Left hindlimb (tissue), 1 donor: Measurements from ENCODE around the gene TXNDC15.
"Not testable (repeated sequence)": the region's sequence is repeated elsewhere in the genome, so short reads cannot be mapped to it uniquely, and the experiment has no call there.

Source experiments
- DNase-seq: peaks from one replicate; pipeline ENCODE4 v3.0.0-alpha.2; 2018

TXNDC15 gene, protein sequence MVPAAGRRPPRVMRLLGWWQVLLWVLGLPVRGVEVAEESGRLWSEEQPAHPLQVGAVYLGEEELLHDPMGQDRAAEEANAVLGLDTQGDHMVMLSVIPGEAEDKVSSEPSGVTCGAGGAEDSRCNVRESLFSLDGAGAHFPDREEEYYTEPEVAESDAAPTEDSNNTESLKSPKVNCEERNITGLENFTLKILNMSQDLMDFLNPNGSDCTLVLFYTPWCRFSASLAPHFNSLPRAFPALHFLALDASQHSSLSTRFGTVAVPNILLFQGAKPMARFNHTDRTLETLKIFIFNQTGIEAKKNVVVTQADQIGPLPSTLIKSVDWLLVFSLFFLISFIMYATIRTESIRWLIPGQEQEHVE

DNA sequence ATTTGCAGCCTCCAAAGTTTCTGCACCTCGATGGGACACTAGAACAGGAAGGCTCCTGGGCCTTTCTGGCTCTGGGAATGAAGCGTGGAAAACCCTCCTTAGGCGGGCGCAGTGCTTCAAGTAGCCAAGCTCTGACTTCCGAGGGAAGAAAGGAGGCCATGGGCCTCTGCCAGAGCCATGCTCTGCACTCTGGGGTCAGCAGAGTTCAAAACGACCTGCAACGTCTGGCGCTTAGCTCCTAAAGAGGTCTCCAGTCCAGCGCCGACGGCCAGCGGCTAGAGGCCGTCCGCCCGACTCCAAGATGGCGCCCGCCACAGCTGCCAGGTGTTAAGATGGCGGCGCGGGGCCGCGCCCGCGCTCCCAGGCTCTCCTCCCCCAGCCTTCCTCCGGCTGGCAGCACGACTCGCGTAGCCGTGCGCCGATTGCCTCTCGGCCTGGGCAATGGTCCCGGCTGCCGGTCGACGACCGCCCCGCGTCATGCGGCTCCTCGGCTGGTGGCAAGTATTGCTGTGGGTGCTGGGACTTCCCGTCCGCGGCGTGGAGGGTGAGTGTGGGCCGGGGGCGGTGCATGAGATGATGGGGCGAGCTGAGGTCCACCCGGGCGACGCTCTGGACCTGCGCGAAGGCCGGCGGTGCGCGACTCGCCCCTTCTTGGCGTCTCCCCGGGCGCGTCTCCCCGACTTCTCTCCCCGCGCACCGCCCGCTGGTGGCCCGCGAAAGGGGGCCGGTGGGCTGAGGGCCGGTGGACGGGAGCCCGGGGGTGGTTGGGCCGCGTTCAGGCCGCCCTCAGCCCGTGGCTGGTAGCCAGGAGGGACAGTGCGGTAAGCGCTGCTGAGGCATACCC, at the start of gene TXNDC15:
TSS of gene TXNDC15 (plus strand) at position 385 of the 844 bp plus-strand sequence. CDS start at position 442, 57 bp downstream.
- peak; percentile 91 for DNase-seq

DNA sequence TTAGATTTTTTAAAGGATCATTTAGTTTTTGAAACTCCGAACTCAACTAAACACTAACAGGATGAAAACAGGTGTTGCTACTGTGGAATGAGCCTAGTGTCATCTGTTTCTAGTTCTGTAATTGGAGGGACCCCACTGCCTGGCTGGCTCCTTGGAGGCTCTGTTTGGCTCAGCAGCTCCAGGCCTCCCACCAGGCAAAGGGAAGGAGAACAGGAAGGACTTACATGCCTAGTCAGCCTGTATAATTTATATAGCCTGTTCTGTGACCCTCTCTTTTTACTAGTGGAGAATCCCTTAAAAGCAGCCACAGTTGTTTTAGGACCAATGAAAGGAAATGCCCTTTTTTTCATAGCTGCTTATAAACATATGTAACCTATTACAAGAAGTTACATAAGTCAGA, 49.5 kb upstream of the TXNDC15 start:
- DNase-seq: no peak

DNA sequence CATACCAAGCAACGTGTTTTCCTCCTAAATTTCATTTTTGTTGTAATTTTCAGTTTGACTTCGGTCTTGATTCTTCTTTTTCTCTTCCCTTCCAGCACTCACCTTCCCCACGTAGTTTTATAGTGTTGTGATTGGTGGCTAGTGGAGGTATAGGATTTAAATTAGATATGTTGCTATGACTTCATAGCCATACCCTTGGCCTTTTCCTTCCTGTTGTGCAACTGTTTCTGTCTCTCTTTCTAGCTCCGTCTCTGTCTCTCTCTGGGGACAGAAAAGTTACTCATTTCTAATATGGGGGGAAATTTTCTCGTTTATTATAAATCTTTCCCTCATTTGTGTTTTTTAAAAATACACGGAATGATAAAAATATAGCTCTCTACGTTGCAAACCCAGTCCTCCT, 49.0 kb upstream of the TXNDC15 start:
- DNase-seq: no peak

DNA sequence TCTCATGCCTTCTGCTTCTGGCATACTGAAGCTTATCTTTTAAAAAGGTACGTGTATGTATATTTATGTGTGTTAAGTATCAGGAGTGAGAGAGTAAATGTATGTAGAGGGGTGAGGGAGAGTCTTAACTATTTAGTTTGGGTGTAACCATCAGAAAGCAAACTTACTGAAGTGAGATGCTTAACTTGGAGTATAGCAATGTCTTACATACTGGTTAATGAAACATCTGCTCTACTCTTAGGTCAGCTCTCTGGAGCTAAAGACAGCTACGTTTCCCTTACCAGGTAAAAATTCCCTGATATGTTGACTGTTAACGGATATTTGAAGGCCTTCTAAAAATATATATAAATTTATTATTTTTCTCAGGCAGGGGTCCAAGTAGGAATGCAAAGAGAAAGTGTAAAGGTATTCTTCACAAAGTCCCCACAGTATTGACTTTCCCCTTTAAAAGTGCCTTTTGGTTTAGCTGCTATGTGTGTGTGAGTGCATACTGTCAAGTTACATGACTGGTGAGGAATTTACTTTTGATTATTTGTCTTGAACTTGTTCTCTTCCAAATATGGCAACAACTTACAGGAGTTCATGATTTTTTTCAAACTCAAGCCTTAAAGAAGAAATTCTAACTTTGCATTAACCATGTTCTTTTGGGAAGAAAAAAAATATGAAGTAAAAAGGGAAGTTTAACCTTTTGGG, 40.7 kb upstream of the TXNDC15 start:
- no peak for DNase-seq

DNA sequence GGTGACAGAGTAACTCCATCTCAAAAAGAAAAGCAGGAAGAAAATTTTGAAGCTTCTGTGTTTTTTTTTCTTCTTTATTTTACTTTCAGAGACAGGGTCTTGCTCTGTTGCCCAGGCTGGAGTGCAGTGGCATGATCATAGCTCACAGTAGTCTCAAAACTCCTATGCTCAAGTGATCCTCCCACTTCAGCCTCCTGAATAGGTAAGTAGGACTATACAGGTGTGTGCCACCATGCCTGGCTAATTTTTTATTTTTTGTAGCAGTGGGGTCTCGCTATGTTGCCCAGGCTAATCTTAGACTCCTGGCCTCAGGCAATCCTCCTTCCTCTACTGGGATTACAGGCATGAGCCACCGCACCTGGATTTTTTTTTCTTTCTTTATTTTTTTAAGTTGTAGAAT, 38.5 kb upstream of the TXNDC15 start:
- no peak for DNase-seq

DNA sequence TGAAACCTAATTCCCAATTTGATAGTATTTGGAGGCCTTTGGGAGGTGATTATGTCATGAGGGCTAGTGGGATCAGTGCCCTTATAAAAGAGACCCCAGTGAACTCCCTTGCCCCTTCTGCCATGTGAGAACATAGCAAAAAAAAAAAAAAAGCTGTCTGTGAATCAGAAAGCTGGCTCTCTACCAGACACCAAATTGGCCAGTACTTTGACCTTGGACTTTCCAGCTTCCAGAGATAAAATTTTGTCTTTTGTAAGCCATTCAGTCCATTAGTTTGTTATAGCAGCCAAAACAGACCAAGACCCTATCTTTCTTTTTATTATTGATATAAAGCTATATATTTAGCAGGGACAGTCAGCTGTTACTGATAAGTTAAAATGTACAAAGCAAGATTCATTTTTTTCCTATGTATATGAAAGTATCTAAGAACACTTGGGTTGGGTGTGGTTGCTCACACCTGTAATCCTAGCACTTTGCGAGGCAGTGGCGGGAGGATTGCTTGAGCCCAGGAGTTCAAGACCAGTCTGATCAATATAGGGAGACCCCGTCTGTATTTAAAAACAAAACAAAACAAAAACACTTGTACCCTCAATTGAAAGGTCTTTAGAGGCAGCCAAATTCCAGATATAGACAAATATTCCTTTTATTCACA, 36.5 kb upstream of the TXNDC15 start:
- DNase-seq: no peak

DNA sequence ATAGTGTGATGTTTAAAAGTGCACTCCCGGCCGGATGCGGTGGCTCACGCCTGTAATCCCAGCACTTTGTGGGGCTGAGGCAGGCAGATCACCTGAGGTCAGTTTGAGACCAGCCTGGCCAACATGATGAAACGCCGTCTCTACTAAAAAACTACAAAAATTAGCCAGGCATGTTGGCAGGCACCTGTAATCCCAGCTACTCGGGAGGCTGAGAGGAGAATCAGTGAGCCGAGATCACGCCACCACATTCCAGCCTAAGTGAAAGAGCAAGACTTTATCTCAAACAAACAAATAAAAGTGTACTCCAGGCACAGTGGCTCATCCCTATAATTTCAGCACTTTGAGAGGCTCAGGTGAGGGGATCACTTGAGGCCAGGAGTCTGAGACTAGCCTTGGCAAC, 35.8 kb upstream of the TXNDC15 start:
- not testable (repeated sequence) for DNase-seq

DNA sequence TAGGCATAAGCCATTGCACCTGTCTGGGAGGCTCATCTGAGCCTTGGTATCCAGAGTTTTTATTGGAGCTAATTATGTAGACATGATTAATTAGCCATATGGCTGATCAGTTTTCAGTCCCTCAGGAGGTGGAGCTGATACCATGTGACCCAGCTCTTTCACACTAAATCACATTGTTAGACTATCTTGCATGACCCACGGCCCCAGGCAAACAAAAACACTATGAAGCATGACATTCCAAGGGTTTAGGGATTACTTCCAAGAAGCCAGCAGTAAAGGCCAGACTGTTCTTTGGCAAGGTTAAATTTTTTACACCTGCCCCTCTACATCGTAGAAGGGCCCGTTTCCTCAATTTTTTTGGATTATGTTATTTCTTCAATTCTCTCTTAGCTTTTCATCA, 33.4 kb upstream of the TXNDC15 start:
- no peak for DNase-seq

DNA sequence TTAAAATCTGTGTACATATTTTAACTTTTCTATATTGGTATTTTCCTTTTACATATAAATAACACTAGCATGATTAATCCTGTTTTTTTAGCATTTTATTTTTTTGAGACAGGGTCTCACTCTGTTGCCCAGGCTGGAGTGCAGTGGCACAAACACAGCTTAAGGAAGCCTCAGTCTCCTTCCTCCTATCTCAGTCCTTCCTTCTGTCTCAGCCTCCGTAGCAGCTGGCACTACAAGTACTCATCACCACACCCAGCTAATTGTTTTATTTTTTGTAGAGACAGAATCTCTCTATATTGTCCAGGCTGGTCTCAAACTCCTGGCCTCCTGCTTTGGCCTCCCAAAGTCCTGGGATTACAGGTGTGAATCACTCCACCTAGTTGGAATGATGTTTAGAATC, 29.9 kb upstream of the TXNDC15 start:
- DNase-seq: no peak

DNA sequence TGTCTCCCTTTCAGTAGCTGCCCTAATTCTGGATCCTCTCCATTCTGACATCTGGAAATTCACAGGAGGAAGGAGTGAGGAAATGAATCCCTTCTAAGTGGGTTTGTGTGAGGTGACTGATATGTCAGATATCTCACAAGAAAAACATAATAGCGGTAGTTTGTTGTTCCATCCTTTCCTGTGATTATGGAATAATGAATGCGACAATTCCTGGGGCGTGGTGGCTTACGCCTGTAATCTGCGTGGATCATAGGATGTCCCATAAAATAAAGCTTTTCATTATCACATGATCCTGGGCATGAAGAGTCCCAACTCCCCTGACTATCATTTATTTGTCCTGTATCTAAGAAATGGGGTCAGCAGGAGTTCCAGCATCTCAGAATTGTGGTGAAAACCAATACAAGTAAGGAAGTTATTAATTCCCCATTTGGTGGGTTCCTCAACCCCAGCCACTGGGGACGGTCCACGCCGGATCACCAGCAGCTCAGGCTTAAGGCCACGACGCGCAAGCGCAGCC, 28.8 kb upstream of the TXNDC15 start:
- no peak for DNase-seq

DNA sequence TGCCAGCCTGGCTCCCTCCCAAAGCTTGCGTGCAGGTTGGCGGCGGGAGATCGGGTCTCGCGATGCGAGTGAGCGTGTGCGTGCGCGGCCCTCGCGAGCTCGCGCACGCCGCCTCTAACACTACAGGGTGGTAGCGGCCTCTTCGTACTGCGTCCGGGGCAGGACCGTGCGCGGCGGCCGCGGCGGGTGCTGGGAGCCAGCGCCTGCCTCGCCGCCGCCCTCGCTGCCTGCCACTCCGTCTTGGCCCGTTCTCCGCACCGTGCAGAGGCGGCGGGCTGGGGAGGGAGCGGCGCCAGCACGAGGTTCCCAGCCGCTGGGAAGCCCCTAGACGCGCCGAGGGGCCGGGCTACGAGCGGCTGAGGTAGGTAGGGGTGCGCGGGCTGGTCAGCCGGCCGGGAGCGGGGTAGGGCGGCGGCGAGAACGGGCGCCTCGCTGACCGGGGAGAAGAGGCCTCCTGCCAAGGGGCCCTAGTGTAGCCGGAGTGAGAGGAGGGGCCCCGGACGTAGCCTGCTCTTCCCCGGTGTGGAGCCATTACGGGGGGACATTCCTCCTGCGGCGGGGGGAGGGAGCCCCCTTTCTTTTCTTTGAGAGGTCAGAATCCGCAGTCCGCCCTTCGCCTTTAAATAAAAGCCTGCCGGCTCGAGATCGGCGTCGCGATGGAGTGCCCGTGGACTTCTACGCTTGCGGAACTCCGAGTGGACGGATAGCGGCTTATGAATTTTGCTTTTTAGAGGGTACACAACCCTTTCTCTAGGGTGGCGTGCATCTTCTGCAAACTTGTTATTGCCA, 28.1 kb upstream of the TXNDC15 start, which contains the start of gene C5orf24:
TSS of gene C5orf24 (plus strand) at position 117 of the 789 bp plus-strand sequence. CDS start 8,933 bp downstream, outside the sequence.
- peak; percentile 96 for DNase-seq

DNA sequence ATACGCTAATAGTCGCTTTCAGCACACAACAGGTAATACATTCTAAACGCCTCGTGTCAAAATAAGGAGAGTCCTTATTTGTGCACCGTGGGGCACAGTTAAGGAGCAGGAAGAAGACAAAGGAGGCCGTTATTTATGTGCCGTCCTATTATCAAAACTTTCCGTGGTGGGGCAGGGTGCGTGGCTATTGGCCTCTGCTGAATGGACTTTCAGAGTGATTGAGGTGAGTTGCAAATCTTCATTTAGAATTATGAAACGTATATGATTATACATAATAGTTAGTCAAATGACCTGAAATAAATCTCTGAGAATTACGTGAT, 27.6 kb upstream of the TXNDC15 start:
- no peak for DNase-seq

DNA sequence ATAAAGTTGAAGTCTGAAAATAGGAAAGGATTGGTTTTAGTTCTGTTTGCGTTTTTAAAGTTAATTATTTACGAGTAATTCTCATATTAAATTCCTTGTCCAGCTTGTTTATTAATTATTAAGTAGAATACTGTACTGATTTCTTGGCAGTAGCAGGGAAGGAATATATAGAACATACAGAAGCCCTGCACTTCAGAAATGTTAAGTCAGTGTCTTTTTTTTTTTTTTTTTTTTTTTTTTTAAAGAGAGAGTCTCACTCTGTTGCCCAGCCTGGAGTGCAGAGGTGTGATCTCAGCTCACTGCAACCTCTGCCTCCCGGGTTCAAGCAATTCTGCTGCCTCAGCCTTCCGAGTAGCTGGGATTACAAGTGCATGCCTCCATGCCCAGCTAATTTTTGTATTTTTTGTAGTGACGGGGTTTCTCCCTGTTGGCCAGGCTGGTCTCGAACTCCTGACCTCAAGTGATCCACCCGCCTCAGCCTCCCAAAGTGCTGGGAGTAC, 24.7 kb upstream of the TXNDC15 start:
- not testable (repeated sequence) for DNase-seq

DNA sequence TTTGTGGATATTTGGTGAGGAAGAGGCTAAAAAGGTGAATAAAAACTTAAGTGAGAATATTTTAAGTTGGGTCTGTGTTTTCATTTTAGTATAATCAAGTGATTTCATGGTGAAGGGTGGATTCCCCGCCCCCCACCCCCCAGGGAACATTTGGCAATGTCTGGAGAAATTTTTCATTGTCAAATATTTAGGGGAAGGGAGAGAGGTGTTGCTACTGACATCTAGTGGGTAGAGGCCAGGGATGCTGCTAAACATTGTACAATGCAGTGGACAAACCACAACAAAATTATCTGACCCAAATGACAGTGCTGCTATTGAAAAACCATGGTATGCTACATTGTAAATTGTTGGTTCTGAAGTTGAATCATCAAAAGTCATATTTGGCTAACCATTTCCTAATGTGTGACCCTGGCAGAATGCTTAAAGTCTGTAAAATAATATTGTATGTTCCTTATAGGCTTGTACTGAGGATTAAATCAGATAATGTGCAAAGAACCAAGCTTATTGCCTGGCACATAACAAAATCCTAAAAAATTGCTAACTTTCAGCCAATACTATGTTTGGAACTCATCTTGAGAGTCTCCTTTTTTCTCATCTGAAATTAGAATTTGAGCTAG, 22.8 kb upstream of the TXNDC15 start:
- DNase-seq: no peak

DNA sequence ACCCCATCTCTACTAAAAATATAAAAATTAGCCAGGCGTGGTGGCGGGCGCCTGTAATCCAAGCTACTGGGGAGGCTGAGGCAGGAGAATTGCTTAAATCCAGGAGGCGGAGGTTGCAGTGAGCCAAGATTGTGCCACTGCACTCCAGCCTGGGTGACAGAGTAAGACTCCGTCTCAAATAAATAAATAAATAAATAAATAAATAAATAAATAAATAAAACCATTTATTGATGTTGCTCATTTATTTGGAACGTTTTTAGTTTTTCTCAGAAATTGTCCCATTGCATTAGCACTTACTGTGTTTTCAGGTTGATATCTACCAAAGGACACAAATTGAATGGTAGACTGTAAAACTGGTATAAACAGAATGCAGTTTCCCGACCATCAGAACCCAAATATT, 17.7 kb upstream of the TXNDC15 start:
- not testable (repeated sequence) for DNase-seq

DNA sequence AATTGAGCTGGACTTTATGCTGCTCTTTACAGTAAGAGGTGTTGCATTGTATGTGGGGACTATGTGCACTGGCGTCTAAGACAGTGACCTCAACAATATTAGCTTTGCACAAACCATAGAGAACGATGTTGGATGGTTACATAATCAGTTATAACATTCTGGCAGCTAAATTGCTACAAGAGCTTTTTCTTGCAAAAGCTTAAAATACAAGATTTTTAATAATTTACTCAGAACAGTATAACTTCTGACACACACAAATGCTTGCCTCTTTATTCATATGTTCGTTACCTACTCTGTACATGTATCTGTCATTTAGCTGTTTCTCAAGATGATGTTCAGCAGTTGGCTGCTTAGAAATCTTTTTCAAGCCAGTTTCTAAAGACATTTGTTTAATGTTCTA, 16.8 kb upstream of the TXNDC15 start:
- no peak for DNase-seq

DNA sequence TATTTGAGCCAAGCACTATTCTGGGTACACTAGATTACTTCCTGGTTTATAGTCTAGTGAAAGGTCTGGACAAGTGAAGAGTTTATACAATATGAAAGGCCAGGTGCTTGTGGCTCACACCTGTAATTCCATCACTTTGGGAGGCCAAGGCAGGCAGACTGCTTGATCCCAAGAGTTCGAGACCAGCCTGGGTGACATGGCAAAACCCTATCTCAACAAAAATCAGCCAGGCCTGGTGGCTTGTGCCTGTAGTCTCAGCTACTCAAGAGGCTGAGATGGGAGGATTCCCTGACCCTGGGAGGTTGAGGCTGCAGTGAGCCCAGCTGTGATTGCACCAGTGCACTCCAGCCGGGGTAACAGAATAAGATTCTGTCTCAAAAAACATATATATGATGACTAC, 9.5 kb upstream of the TXNDC15 start:
- DNase-seq: no peak

DNA sequence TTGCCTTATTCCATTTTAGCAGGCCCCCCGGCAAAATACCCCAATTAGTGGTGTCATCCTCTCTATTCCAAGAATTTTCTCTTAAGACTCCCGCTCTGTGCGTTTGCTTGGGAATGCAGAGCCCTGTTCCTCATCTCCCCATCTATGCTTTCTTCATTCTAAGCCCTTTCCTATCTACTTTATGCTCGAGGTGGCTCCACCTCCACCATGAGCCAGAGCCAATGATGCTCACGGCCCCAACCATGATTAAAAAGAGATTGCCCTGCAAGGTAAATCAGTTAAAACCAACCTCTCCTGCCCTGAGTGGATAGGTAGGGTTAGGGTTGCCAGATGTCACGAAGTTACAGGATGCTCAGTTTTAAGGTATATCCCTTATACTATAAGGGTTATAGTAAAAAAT, 677 bp upstream of the TXNDC15 start:
- no peak for DNase-seq

DNA sequence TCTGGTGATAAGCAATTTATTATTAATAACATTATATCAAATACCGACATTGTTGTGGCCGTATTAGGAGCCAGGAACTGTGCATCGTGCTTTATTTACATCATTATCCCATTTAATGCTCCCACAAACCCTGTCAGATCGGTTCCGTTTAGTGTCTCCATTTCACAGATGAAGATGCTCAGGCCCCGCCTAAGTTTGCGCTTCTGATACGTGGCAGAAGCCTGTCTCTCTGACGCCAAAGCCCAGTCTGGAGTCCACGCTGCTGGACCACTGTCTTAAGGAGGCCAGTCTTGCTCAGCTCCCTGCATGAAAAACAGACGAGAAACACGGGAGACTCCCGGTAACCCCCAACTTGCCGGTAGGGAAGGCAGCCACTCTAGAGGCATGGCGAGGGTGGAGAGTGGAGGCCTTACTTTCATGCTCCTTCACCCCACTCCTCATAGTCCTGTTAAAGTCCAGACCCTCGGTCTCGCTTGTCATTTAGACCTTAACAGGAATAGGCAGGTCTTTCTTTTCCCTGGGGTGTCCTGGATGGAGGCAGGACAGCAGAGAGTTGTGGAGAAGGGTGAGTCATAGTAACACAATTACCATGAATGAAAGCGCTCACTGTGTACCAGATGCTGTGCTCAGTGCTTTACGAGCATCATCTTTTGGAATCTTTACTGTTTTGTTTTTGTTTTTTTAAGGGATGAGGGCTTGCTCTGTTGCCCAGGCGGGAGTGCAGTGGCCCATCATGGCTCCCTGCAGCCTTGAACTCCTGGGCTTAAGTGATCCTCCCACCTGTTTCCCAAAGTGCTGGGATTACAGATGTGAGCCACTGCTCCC, 872 bp downstream of the TXNDC15 start:
- peak; percentile 80 for DNase-seq

DNA sequence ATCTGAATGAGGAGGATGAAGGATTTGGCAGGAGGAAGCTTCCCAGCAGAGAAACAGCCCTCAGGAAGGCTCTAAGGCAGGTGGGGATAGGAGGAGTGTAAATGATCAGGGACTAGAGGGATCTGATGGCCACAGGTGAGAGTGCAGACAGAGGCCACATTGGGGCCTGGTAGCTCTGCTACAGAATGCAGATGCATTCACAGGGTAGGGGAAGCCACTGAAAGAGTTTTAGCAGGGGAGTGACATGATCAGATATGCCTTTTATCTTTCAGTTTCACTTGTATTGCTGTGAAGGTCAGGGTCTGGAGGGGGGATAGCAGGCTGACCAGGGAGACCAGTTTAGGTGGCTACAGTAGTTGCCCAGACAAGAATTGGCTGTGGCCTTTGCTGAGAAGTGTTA, 3.0 kb downstream of the TXNDC15 start:
- no peak for DNase-seq
